GM18526 (cell line): Measurements from ENCODE around the gene PNISR.

Experiments used
- POLR2A ChIP-seq: IDR thresholded peaks from 3 replicates; pipeline ENCODE4 v1.6.1; 2011; ENCODE audit not compliant: insufficient read length; ENCODE audit errors: extremely low read depth

Gene PNISR

DNA sequence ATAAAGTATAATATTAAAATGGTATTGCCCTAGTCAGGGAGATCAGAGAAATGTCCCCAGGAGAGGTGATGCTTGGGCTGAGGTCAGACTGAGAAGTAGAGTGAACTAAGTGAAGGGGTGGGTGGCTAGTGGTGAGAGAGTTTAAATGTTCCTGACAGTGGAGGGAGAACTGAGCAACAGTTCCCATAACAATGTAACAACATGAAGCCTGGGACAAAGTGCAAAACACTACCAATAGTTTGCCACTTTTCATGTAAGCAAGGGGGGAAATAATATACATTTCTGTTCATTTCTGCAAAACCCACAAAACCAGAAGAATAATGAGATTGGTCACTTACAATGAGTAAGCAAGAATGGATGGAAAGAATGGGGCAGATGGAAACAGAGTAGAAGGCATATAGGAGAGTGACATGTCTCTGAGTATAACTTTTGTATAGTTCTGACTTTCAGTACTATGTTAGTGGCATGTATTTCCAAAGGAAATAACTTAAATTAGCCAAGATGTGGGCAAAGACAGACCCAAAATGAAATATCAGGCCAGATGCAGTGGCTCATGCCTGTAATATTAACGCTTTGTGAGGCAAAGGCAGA, 62.3 kb downstream of the PNISR start:
- no peak for TF ChIP-seq POLR2A

DNA sequence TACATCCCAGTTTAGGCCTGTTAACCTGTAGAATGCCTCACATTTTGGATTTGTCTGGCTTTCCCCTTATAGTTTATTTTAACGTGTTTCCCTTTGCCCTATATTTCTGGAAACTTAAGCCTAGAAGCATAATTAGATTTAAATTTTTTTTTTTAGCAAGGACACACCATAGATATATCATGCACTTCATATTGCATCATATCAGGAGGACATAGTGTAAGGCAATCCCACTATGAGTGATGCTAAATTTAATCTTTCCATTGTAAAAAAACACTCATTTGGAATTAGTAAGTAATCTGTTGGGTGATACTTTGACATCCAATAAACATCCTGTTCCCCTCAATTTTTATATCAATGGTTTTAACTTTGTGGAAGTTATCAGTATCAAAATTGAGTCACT, 65.3 kb downstream of the PNISR start:
- no peak for TF ChIP-seq POLR2A

DNA sequence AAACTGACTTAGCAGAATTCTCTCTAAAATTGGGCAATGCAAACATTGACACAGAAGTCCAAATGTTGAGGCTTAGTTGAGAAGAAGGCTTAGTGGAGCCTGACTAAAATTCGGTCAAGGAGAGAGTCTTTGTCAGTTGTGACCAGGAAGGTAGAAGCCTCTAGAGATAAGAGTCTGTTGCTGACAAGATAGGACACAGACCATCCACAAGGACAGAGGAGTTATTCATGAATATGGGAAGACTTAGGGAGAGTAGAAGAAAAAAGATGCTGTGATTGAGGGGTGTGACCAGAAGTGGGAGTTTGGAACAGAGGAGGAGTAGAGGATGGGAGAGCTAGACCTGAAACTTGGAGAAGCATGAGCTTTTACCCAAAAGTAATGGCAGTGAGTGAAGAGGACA, 68.5 kb downstream of the PNISR start:
- TF ChIP-seq POLR2A: no peak

DNA sequence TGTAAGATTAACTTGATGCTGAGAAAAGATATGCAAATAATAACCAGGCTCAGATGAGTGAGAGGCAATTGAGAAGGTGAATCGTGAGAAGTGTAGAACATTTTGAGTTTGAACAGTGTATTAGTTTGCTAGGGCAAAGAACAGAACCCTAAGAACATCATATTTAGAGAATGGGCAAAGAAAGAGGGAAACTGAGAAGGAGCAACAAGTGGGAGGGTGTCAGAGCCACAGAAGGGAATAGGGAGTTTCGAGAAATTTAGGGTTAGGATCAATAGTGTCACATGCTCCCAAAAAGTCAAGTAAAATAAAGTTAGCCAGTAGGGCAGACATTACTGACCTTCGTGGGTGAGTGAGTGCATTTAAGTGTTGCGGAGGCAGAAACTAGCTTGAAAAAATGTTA, 70.1 kb downstream of the PNISR start:
- TF ChIP-seq POLR2A: no peak

DNA sequence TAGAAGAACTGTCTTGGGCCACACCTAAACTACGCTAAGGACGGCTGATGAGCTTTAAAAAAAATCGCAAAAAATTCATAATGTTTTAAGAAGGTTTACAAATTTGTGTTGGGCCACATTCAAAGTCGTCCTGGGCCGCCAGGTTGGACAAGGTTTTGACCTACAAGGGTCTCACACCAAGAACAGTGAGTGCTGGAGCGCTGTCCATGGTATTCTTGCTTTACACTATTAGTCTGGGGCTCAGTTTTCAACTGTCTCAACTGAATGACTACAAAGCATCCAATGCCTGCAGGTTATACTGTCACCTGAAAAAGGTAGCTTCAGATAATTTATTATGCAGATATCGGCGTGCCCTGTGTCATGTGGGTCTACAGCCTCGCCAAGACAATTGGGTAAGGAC, 72.0 kb downstream of the PNISR start:
- TF ChIP-seq POLR2A: no peak

DNA sequence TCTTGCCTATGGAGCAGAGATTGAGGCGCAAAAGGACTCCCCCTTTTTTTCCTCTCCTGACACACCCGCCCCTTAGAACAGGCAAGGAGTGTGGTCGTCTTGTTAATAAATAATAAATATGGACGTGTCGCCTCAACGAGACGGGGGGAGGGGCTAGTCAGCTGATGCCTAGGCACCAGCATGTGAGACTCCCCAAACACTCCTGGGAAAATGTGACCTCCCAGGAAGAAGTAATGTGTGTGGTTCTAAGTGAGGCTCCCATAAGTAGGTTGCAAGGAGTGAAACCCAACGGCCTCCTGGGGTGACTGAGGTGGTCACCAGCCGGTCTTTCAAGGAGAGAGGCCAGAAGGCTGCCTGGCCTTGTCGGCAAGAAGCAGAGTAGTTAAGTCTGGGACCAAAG, 74.5 kb downstream of the PNISR start:
- TF ChIP-seq POLR2A: no peak

DNA sequence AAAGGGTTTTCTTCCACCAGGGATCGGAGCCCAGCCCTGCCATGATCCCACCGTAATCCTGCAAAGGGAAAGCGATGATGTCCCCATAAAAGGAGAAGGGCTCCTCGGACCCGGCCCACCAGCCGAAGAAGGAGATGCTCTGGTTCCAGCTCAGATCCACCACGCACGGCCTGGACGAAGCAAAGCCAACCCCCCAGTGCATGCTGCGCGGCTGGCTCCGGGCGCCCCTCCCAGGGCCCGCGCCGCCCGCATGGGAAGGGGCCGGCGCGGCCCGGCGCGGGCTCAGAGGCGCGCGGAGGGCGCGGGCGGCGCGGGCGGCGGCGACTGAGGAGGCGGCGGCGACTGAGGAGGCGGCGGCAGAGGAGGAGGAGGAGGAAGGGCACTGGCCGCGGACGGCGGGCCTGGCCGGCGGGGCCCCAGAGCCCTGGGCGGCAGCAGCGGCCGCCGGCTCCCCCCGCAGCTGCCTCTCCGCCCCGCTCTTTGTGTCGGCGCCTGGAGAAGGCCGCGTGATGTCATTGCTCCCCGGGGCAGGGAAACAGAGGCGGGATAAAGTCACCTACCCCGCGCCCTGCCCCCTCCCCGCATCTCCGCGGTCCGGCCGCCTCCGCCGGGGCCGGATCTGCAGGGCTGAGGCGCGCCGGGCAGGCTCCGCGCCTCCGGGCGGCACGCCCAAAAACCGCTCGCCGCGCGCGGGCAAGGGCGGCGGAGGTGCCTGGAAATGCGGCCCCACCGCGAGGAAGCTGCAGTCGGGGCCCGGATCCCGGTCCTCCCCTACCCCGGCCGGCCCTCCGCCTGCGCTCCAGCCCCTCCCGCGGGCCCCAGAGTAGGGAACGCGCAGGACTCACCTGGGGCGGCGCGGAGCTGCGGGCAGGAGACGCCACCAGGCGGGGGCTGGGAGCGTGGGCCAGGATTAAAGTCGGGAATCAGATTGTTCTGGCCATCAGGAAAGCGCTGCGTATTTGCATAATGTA, 75.7 kb downstream of the PNISR start, which contains the start of gene FAXC:
Gene FAXC, minus strand, starts transcription at position 504 of the 971 bp plus-strand sequence. Its CDS starts 302 bp downstream, at position 202.
- no peak for TF ChIP-seq POLR2A

DNA sequence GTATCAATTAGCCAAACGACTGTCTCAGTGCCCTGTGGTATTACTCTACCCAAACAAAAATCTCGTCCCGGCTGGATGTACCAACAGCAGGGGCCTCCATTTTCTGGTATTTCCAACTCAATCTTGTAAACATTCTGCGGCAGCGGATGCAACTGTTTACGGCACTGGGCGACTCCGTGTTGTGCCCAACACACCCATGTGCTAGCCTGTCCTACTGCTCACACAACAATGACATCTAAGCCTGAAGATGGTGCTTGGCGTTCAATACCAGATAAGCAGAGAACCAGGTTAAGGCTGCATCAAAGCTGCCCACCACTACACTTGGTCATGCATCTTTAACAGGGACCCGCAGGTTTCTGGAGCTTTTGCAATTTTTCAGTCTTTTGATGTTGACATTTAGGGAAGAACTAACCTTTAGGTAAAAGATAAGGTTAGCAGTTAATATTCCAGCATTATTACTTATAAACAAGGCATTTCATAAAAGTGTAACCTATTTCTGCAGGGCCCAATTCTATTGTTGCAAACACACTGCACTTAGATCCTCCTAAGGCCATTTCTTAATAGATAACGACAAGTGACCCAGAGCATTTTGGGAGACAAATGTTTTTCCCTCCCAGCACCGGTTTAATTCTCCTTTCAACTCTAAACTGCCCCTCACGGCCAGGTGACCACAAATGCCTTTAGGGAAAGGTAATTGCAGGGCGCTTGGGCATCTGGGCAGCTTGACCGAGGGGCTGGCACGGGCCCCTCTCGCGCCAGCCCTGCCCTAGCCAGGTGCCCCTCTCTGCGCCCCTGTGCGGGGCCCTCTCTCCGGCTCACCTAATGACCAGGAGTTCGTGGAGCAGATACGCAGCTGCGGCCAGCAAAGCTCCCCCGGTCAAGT, 76.6 kb downstream of the PNISR start:
- TF ChIP-seq POLR2A: no peak
